Activated B cell treated with CpG ODN at 0.5 μM for 24 hours (primary cell): ENCODE results near the gene GLB1L2. TPM values are rescaled to one million over a fixed set of nuclear protein-coding genes. Genes with fewer than 3 reads are reported as not detected.

ENCODE experiments used
- ATAC-seq: fragments of 200-7000 bp; cut with Tn5 transposase; one replicate; pipeline ENCODE4 v1.10.0; 2021; ENCODE audit warnings: low read depth, mild to moderate bottlenecking, moderate library complexity
- CTCF ChIA-PET: fragments of 350-600 bp; sonication (Branson Sonifier 250); formaldehyde crosslinking; loops from one replicate; lab custom pipeline; 2021; ENCODE audit warnings: antibody characterized with exemption; lab: Charles Lee
- POLR2A ChIA-PET: fragments of 350-600 bp; sonication (Branson Sonifier 250); formaldehyde crosslinking; loops from one replicate; lab custom pipeline; 2021; ENCODE audit warnings: antibody characterized with exemption; lab: Charles Lee
- DNase-seq: peaks from one replicate; pipeline ENCODE4 v3.0.0; 2022
- H3K27ac Mint-ChIP-seq: one replicate; pipeline ENCODE4 v1.8.0; 2020; ENCODE audit warnings: mixed read lengths
- H3K27me3 Mint-ChIP-seq: one replicate; pipeline ENCODE4 v1.8.0; 2021; ENCODE audit warnings: mixed read lengths
- H3K36me3 Mint-ChIP-seq: one replicate; pipeline ENCODE4 v1.8.0; 2021; ENCODE audit warnings: low read depth, mixed read lengths
- H3K4me1 Mint-ChIP-seq: one replicate; pipeline ENCODE4 v1.8.0; 2021; ENCODE audit warnings: mixed read lengths
- H3K4me3 Mint-ChIP-seq: one replicate; pipeline ENCODE4 v1.8.0; 2020; ENCODE audit warnings: mild to moderate bottlenecking, mixed read lengths
- H3K9me3 Mint-ChIP-seq: one replicate; pipeline ENCODE4 v1.8.0; 2020; ENCODE audit warnings: mixed read lengths
- CTCF ChIP-seq: fragments of 200-600 bp; IDR thresholded peaks from one replicate; pipeline ENCODE4 v1.8.0; 2022; ENCODE audit warnings: antibody characterized with exemption, mild to moderate bottlenecking
- intact Hi-C: fragments of 100-400 bp; cut with micrococcal nuclease; formaldehyde crosslinking; loops from one replicate; pipeline ENCODE4 v1.15.1; 2024
- total RNA-seq: library from RNA; stranded (reverse); gene quantifications from 2 replicates; pipeline ENCODE4 v1.2.3, GENCODE V29; 2022

The GLB1L2 gene
- total RNA-seq, 1 donor from 2014 or later, result 0.33 TPM

GRCh38 chr11:134288486-134288885 lies 43.3 kb upstream of the GLB1L2 start:
- ChIA-PET CTCF (no interaction called here), POLR2A (no interaction called here)
- peaks cover 8% of the 10 kb centered on the region for H3K27me3 Mint-ChIP-seq
- H3K4me3 Mint-ChIP-seq, result no peak overlapping the region
- intact Hi-C loops, result no loop called here
- H3K27ac Mint-ChIP-seq, result no peak overlapping the region
- no peak for ATAC-seq
- H3K9me3 Mint-ChIP-seq, result no peaks in the 10 kb centered on the region
- no peak for DNase-seq
- no peak for TF ChIP-seq CTCF
- no peaks in the 10 kb centered on the region for H3K4me1 Mint-ChIP-seq
- no peaks in the 10 kb centered on the region for H3K36me3 Mint-ChIP-seq

GRCh38 chr11:134289167-134289566 lies 42.6 kb upstream of the GLB1L2 start:
- no peak overlapping the region for H3K27ac Mint-ChIP-seq
- no peak for DNase-seq
- no peak for ATAC-seq
- TF ChIP-seq CTCF, result no peak
- CTCF ChIA-PET, result no interaction called here
- H3K4me3 Mint-ChIP-seq, result no peak overlapping the region
- H3K4me1 Mint-ChIP-seq, result no peaks in the 10 kb centered on the region
- H3K9me3 Mint-ChIP-seq, result no peaks in the 10 kb centered on the region
- peaks cover 4% of the 10 kb centered on the region for H3K27me3 Mint-ChIP-seq
- POLR2A ChIA-PET, result no interaction called here
- H3K36me3 Mint-ChIP-seq, result no peaks in the 10 kb centered on the region
- intact Hi-C loops, result no loop called here

- Mint-ChIP-seq H3K4me1 (no peaks in the 10 kb centered on the region), H3K4me3 (no peak overlapping the region), H3K27ac (no peak overlapping the region), H3K27me3 (peaks cover 8% of the 10 kb centered on the region), H3K9me3 (no peaks in the 10 kb centered on the region), H3K36me3 (no peaks in the 10 kb centered on the region)
- CTCF ChIA-PET, result no interaction called here
- POLR2A ChIA-PET, result no interaction called here
- DNase-seq (no peak), ATAC-seq (no peak)
- intact Hi-C loops, result no loop called here
- TF ChIP-seq CTCF, result no peak
These were observed 42.0 kb upstream of the GLB1L2 start for GRCh38 chr11:134289789-134290188.

- Mint-ChIP-seq H3K27ac (no peak overlapping the region), H3K4me1 (no peaks in the 10 kb centered on the region), H3K4me3 (no peak overlapping the region), H3K9me3 (no peaks in the 10 kb centered on the region), H3K27me3 (peaks cover 8% of the 10 kb centered on the region), H3K36me3 (no peaks in the 10 kb centered on the region)
- intact Hi-C loops, result no loop called here
- no peak for ATAC-seq
- ChIA-PET CTCF (no interaction called here), POLR2A (no interaction called here)
- TF ChIP-seq CTCF, result no peak
- no peak for DNase-seq
These were observed 41.1 kb upstream of the GLB1L2 start for GRCh38 chr11:134290646-134291045.

- no peaks in the 10 kb centered on the region for H3K4me1 Mint-ChIP-seq
- no peak overlapping the region for H3K4me3 Mint-ChIP-seq
- peaks cover 5% of the 10 kb centered on the region for H3K27me3 Mint-ChIP-seq
- H3K36me3 Mint-ChIP-seq, result no peaks in the 10 kb centered on the region
- intact Hi-C loops, result no loop called here
- TF ChIP-seq CTCF, result no peak
- ATAC-seq, result no peak
- DNase-seq, result no peak
- ChIA-PET POLR2A (no interaction called here), CTCF (no interaction called here)
- H3K27ac Mint-ChIP-seq, result no peak overlapping the region
- no peaks in the 10 kb centered on the region for H3K9me3 Mint-ChIP-seq
These were observed 40.6 kb upstream of the GLB1L2 start for GRCh38 chr11:134291196-134291595.
